ENCODE results near the gene MBD3L5.

MBD3L5 gene

DNA sequence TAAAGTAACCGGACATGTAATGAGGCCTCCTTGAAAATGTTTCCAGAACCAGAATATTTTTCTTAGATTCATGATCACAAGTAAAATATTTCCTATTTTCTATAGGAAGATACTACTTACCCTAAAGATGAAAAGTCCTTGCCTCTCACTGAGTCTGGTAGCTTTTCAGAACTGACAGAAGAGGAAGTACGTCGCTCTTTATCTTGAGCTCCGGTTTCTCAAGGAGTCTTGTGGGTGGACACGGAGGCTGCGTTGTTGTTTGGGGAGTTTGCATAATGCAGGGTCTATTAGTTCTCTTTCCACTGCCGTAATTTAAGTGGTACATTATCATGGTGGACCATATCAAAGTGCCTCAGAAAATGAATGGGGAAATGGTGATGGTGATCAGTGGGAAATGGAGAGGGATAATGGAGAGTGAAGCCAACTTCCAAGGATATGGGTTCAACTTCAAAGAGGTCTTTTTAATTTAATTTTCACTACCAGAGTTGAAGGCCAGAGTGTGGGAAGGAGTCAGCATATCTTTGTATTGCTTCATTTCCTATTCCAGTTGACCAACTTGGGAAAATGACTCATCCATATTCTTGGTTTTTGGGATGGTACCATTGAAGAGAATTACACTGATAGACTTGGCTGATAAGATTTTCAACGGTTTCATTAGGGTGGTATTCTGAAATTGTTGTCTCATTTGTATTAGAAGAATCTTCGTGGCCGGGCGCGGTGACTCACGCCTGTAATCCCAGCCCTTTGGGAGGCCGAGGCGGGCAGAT, 32.5 kb upstream of the MBD3L5 start:
- peaks cover 5% of the 10 kb centered on the region for H3K36me3 Mint-ChIP-seq (ENCODE audit: low read depth)
- H3K4me1 Mint-ChIP-seq = no peaks in the 10 kb centered on the region
- no peak overlapping the region for H3K27ac Mint-ChIP-seq
- peaks cover 5% of the 10 kb centered on the region for H3K27me3 Mint-ChIP-seq (ENCODE audit: low read depth)
- TF ChIP-seq, protein P1, sequence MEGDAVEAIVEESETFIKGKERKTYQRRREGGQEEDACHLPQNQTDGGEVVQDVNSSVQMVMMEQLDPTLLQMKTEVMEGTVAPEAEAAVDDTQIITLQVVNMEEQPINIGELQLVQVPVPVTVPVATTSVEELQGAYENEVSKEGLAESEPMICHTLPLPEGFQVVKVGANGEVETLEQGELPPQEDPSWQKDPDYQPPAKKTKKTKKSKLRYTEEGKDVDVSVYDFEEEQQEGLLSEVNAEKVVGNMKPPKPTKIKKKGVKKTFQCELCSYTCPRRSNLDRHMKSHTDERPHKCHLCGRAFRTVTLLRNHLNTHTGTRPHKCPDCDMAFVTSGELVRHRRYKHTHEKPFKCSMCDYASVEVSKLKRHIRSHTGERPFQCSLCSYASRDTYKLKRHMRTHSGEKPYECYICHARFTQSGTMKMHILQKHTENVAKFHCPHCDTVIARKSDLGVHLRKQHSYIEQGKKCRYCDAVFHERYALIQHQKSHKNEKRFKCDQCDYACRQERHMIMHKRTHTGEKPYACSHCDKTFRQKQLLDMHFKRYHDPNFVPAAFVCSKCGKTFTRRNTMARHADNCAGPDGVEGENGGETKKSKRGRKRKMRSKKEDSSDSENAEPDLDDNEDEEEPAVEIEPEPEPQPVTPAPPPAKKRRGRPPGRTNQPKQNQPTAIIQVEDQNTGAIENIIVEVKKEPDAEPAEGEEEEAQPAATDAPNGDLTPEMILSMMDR (IDR thresholded peaks at IDR 0.05; ENCODE audit: unreplicated experiment in 3 of 3) = no peak
- peaks cover 32% of the 10 kb centered on the region for H3K9me3 Mint-ChIP-seq
- no peak overlapping the region for H3K4me3 Mint-ChIP-seq

DNA sequence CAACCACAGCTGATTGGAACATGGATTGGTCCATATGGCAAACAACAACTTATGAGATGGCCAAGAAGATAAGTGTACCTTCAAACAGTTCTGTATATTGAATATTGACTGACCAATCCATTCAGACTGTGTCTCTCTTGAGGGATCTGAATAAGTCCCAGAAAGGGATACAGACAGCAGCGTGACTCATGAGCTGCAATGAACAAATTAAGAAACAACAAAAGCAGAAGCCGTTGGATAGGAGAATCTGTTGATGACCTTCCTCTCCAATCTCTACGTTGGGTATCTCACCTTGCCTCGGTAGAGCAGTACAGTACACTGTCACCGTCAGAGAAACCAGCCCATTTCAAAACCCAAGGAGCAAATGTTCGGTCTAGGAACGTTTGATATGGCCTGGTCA, 30.4 kb upstream of the MBD3L5 start:
- no peak overlapping the region for H3K4me3 Mint-ChIP-seq
- peaks cover 22% of the 10 kb centered on the region for H3K9me3 Mint-ChIP-seq
- peaks cover 5% of the 10 kb centered on the region for H3K27me3 Mint-ChIP-seq (ENCODE audit: low read depth)
- H3K4me1 Mint-ChIP-seq = no peaks in the 10 kb centered on the region
- TF ChIP-seq, protein P1 (IDR thresholded peaks at IDR 0.05; ENCODE audit: unreplicated experiment in 3 of 3) = no peak
- no peak overlapping the region for H3K27ac Mint-ChIP-seq
- peaks cover 4% of the 10 kb centered on the region for H3K36me3 Mint-ChIP-seq (ENCODE audit: low read depth)

DNA sequence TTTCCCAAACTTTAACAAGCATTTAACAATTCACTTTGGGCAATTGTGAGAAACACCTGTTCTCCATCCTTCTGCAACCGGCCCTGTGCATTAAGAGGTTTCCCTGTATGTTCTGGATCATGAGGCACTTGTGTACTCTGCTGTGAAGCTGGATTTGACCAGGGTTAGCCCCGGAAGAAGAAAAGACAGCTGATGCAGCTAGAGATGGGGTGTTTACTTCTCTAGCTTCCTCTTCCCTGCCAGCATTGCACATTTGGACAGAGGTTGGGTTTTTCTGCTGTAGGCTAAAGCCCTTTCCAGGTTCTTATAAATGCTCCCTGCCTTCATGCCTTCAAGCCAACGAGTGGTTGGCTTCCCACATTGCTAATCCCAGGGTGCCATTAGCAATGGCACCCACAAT, 30.0 kb upstream of the MBD3L5 start:
- Mint-ChIP-seq H3K36me3 (ENCODE audit: low read depth) (peaks cover under 1% of the 10 kb centered on the region), H3K27me3 (ENCODE audit: low read depth) (peaks cover 5% of the 10 kb centered on the region), H3K9me3 (peaks cover 18% of the 10 kb centered on the region), H3K27ac (no peak overlapping the region), H3K4me3 (no peak overlapping the region), H3K4me1 (no peaks in the 10 kb centered on the region)
- TF ChIP-seq, protein P1 (IDR thresholded peaks at IDR 0.05; ENCODE audit: unreplicated experiment in 3 of 3) = no peak

DNA sequence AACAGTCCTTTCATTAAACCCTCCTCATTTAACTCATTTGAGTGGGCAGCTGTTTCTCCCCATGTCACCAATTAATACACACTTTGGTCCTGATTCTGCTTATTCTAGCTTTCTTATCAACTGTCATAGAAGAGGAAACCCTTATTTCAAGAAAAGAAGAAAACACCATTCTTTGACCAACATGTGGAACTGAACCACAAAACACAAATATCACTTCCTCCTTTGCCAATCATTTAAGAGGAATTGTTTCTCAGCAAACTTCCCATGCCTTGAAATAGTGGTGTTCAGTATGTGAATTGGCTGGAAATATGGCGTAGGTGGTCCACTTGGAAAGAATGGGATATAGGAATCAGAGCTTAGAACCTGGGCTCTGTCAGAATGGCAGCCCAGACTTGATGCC, 29.6 kb upstream of the MBD3L5 start:
- Mint-ChIP-seq H3K27ac (no peak overlapping the region), H3K9me3 (peaks cover 13% of the 10 kb centered on the region), H3K4me3 (no peak overlapping the region), H3K27me3 (ENCODE audit: low read depth) (peaks cover 5% of the 10 kb centered on the region), H3K4me1 (no peaks in the 10 kb centered on the region), H3K36me3 (ENCODE audit: low read depth) (no peaks in the 10 kb centered on the region)
- TF ChIP-seq, protein P1 (IDR thresholded peaks at IDR 0.05; ENCODE audit: unreplicated experiment in 3 of 3) = no peak

DNA sequence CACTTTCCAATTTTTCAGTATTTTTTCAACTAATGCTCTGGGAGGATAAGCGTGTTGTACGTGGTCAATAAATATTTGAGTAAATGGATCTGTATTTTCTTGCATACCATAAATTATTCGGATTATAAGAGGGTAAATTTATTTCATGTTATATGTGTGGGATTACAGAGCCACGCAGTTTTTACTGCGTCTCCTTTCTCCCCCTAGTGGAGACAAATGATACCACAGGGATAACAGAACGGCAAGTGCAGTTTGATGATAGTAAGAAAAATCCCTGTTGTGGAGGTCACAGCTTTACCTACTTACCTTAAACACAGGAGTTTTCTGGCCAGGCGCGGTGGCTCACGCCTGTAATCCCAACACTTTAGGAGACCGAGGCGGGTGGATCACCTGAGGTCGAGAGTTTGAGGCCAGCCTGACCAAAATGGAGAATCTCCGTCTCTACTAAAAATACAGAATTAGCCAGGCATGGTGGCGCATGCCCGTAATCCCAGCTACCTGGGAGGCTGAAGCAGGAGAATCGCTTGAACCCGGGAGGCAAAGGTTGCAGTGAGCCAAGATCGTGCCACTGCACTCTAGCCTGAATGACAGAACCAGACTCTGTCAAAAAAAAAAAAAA, 26.0 kb upstream of the MBD3L5 start:
- H3K27me3 Mint-ChIP-seq (ENCODE audit: low read depth) = peaks cover 15% of the 10 kb centered on the region
- H3K27ac Mint-ChIP-seq = no peak overlapping the region
- TF ChIP-seq, protein P1 (IDR thresholded peaks at IDR 0.05; ENCODE audit: unreplicated experiment in 3 of 3) = peak; percentile 67 to 79 (median 71)
- no peak overlapping the region for H3K4me3 Mint-ChIP-seq
- H3K36me3 Mint-ChIP-seq (ENCODE audit: low read depth) = no peaks in the 10 kb centered on the region
- peaks cover 9% of the 10 kb centered on the region for H3K9me3 Mint-ChIP-seq
- no peaks in the 10 kb centered on the region for H3K4me1 Mint-ChIP-seq

Measured in nephron (organoid).